ENCODE measurements around the gene YBX1. TPM values are rescaled to one million over a fixed set of nuclear protein-coding genes. Genes with fewer than 3 reads are reported as not detected.

YBX1 gene
- total RNA-seq, 1 donor from 2014 or later: 424 TPM

DNA sequence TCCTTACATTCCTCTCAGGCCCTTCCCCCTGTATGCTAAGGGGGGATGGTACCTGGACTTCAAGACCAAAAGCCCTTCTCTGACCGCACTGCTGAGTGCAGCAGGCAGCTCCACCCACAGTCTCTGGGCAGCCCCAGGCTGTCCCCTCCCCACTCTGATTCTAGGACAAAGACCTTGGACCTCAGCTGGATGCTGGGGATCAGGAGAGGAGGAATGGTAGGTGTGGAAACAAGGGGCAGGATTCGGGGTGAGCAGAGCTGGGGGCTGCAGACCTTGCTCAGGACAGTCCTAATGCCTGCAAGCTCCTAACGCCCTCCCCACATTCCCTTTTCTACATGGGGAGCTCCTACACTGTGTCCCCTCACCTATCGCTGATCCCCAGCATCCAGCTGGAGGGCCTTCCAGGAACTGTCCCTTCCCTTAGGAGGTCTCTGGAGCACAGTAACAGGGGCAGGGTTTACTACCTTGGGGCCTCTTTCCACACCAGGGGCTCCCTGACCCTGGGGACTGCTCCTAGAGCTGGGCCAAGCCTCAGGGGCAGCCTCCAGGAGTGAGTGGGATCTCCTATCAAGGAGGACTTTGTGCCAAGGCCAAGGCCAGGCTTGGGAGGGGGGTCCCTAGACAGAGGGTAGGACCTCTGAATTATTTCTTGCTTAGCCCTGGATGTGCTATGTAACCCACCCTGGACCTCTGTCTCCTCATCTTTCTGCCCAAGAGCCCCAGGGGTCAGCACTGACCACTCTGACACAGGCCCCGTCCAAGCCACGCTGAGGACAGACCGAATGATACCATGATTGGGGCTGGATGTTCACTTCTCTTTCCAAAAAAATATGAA, 52.2 kb downstream of the YBX1 start:
- DNase-seq (ENCODE audit: low spot score): no peak

DNA sequence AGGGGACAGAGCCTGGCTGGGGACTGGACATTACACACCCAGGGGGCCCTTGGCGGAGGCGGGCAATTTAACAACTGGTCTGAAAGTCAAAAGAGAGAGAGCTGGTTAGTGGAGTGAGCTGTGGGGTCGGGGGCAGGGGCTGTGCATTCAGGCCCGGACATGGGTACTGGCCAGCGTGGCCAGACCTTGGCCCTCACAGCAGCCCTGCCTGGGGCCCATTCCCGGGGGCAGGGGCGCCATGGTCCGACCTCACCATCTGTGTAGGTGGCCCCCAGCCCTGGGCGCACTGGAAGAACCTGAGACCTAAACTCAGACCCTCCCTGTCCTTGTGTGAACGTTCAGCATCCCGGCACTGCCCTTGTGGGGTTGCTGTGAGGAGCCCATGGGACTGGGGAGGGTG, 52.8 kb downstream of the YBX1 start:
- DNase-seq (ENCODE audit: low spot score): no peak

DNA sequence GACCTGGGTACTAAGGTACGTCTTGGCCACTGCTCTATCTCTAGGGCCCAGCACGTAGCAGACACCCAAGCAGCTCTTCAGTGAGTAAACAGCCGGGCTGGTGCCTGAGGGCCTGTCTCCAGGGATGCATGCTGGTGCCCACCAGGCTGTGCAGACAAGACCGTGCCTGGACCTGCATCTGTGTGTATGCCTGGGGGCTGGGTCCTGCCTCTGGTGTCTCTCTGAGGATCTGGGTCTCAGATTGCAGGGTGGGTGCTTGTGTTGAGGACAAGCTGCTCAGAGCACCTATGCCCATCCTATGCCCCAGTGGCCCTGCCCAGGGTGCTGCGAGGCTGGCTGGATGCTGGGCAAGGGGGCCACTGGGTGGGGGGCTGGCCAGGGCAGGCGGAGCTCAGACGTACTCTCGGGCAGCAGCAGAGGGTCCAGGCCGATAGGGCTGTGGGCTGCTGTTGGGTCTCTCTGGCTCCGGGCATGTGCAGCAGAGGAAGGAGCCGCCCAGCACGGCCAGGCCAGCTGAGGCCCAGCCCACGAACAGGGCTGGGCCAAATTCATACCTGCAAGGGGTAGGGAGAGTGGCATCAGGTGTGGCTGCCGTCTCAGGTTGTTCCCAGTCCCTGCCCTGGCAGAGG, 53.4 kb downstream of the YBX1 start:
- DNase-seq (ENCODE audit: low spot score): no peak

DNA sequence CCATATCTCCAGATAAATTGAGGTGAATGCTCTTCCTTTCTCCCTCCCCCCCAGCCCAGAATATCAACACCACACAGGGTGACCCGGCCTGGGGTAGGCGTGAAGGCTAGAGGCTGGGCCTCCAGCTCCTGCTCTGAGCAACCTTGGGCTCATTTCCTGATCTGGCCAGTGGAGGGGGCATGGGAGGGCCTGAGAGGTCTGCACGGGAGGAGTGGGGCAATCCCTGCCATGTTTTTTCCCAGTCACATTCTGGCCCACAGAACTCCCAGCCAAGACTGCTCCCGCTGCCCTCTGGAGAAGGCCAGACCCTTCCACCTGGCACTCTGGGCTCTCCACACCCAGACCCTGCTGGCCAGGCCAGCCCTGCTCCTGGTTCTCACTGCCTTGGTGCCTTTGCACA, 53.9 kb downstream of the YBX1 start:
- no peak for DNase-seq (ENCODE audit: low spot score)

- DNase-seq (ENCODE audit: low spot score): no peak
Observed at GRCh38 chr1:42736571-42737200, 54.5 kb downstream of the YBX1 start.

GRCh38 chr1:42737257-42737656, 55.0 kb downstream of the YBX1 start:
- DNase-seq (ENCODE audit: low spot score): no peak

DNA sequence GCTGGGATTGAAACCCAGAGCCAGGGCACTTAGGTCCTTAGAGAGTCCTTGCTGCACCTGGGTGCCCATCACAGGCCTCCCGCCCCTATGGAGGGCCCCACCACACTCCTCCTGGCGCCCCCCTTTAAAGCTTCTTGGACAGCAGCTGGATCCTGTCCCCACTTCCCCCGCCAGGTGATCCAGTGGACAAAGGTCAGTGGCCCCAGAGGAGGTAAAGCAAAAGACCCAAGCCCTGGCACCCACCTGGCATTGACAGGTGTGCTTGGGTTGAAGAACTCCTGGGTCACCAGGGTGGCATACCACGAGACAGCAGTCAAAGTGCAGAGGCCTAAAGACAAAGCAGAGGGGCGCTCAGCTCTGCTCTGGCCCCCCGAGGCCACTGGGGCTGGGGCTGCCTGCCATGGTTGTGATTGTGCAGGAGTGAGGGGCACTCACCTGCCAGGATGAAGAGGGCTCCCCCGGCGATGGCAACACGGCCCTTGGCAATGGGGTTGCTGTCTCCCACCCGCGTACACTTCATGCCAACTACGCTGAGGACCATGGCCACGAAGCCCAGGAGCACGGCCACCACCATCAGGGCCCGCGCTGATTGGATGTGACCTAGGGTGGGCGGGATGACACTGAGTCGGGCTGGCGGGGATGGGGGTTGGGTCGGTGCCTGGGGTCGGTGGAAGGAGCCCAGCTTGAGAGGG, 55.9 kb downstream of the YBX1 start:
- no peak for DNase-seq (ENCODE audit: low spot score)

GRCh38 chr1:42738678-42739226, 56.5 kb downstream of the YBX1 start:
- no peak for DNase-seq (ENCODE audit: low spot score)

GRCh38 chr1:42739753-42740700, 57.8 kb downstream of the YBX1 start, which contains the start of gene CLDN19:
CLDN19 (minus strand) TSS chr1:42740236; CDS start chr1:42740063, 173 bp downstream.
- DNase-seq (ENCODE audit: low spot score): no peak

- no peak for DNase-seq (ENCODE audit: low spot score)
Observed at GRCh38 chr1:42740851-42741580, 58.8 kb downstream of the YBX1 start.

DNA sequence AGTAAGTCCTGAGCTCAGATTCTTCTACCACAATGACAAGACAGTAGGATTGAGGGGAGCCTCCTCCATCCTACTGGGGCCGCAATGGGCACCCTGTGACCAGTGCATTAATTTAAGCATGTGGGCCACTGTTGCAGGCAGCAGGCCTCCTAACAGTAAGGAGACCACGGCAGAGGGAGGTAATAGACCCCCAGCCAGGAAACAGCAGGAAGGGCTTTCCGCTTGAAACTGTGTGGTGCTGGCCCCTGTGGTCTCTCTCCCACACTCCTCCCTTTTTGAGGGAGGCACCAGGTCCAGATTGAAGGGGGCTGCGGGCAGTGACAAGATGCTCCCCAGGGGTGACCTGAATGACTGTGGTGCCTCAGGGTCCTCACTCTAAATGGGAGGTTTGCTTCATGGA, 59.5 kb downstream of the YBX1 start:
- no peak for DNase-seq (ENCODE audit: low spot score)

GRCh38 chr1:42742141-42742540, 59.9 kb downstream of the YBX1 start:
- no peak for DNase-seq (ENCODE audit: low spot score)

DNA sequence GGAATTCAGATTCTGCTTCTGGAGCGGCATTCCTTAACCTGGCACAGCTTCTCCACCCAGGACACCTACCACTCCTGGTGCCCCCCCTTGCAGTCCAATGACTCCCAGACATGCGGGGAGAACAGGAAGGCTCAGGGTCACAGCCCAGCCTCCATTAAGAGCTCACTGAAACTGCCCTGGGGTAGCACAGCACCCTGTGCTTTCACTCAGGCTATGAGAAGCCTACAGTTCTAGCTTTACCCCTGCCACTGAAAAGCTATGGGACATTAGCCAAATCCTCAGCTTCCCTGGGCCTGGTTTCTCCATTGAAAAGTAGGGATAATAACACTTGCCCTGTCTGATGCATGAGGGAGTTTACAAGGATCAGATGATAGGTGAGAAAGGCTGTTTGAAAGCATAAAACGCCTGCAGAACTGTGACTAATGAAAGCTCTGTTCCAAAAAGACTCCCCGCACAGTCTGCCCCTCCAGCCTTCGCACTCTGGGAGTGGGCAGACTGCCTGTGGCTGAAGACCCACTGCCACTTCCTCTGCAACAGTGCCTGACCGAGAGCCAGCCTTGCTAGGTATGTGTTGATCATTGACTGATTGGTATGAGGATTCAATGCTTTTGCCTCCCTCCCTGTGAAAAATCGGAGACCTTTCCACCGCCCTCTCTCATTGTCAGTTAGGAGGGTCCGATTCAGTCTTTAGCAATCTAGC, 60.5 kb downstream of the YBX1 start:
- no peak for DNase-seq (ENCODE audit: low spot score)

DNA sequence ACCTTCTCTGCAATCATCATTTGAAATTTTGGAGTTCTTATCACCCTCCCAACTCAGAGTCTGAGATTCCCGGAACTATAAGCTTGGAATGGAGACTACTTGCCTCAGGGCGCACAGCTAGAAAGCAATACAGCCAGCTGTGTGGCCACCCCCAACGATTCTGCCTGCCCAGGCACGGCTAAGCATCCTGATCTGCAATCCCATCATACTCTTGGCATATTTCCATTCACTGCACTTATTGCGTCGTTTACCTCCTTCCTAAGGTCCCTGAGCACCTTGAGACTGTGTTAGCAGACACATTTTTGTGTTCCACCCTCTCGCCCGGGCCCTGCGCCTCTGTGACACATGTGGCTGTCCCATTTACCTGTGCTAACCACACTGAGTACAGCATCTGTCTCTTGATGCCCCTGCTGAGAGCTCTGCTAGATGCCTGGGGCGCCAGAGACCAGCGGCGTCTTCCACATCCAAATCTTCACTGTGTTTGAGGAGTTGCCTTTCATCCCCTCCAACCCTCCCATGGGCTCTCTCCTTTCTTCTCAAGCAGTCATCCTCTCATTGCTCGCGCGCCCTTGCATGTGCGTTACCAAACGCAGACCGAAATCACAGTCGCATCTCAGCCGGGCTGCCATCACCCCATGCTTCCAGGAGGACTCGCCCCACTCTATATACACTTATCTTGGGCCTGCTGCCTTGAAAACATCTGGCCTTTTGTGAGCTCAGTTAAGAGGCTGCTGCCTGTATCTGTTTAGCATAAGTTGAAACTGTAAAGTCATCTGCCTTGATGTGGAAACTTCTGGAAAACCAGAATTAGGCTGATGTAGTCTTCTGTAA, 61.3 kb downstream of the YBX1 start:
- DNase-seq (ENCODE audit: low spot score): peak; percentile 67

DNA sequence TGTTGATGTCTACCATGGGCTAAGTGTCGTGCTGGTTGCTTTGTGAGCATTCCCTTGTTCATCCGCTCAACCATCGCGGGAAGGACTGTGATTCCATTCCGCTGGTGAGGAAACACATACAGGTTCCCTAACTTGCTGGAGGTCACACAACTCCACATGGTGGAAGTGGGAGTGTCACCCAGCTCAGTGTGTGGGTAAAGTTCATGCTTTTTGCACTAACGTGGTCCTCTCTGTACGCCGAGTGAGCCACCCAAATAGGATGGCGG, 61.9 kb downstream of the YBX1 start:
- no peak for DNase-seq (ENCODE audit: low spot score)

- DNase-seq (ENCODE audit: low spot score): no peak
Observed at GRCh38 chr1:42745851-42746250, 63.6 kb downstream of the YBX1 start.

GRCh38 chr1:42746436-42747105, 64.4 kb downstream of the YBX1 start:
- no peak for DNase-seq (ENCODE audit: low spot score)

GRCh38 chr1:42747125-42747524, 64.9 kb downstream of the YBX1 start:
- DNase-seq (ENCODE audit: low spot score): no peak

Measured in ureter (tissue), 1 donor.